GM18508 (cell line): ENCODE results near the gene ALKBH4.
"Not testable (repeated sequence)": the region's sequence is repeated elsewhere in the genome, so short reads cannot be mapped to it uniquely, and the experiment has no call there.

Experiments used
- ATAC-seq: cut with Tn5 transposase; IDR thresholded peaks from one replicate; pipeline ENCODE4 v1.9.1; 2021; ENCODE audit warnings: moderate number of reproducible peaks; ENCODE audit not compliant: insufficient read depth, unreplicated experiment

The ALKBH4 gene, protein sequence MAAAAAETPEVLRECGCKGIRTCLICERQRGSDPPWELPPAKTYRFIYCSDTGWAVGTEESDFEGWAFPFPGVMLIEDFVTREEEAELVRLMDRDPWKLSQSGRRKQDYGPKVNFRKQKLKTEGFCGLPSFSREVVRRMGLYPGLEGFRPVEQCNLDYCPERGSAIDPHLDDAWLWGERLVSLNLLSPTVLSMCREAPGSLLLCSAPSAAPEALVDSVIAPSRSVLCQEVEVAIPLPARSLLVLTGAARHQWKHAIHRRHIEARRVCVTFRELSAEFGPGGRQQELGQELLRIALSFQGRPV

DNA sequence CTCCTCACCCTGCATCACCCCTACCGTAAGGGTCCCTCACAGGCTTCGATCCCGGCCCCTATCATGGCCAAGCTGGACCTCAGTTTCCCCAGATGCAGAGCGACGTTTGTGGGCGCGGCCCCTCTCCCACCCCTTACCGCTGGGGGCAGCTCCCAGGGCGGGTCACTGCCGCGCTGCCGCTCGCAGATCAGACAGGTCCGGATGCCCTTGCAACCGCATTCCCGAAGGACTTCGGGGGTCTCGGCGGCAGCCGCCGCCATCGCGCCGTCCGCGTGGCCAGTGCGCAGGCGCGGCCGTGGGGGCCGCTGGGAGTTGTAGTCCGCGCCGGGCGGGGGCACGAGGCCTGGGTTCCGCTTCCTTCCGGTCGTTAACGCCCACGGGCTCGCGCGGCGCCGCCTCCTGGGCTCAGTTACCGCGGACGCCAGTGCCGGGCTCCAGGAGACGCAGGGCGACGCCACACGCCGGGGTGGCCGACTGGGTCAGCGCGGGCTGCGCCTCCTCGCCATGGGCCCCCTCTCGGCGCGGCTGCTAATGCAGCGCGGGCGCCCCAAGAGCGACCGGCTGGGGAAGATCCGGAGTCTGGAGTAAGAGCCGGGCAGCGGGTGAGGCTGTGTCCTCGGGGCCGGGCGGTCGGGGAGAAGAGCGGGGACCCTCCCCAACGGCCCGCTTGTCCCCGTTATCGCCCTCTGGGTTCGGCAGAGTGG lies at the start of gene ALKBH4, which contains the start of gene LRWD1:
TSS of gene ALKBH4 (minus strand) at position 287 of the 704 bp plus-strand sequence. CDS start at position 260, 27 bp downstream.
TSS of gene LRWD1 (plus strand) at position 408 of the 704 bp plus-strand sequence. CDS start at position 505, 97 bp downstream.
- ATAC-seq = peak; percentile 37

DNA sequence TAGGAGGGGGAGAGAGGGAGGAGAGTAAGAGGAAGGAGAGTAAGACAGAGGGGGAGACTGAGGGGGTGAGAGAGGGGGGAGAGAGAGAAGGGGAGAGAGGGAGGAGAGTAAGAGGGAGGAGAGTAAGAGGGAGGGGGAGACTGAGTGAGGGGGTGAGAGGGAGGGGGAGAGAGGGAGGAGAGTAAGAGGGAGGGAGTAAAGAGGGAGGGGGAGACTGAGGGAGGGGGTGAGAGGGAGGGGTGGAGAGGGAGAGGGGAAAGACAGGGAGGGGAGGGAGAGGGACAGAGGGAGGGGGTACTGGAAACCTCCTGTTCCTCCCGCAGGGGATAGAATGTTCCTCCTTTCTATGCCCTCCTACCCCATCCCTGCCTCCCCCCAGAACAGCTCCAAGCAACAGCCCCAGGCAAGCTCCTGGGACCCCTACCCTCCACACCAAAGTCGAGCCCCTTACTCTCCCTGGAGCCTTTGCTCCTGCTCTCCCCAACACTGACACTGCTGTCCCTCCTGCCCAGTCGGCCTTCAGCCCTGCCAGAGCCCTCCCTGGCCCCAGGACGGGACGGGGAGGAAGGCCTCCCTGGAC lies 48.1 kb upstream of the ALKBH4 start:
- ATAC-seq = not testable (repeated sequence)

GRCh38 chr7:102511860-102512522 lies 47.3 kb upstream of the ALKBH4 start:
- not testable (repeated sequence) for ATAC-seq

DNA sequence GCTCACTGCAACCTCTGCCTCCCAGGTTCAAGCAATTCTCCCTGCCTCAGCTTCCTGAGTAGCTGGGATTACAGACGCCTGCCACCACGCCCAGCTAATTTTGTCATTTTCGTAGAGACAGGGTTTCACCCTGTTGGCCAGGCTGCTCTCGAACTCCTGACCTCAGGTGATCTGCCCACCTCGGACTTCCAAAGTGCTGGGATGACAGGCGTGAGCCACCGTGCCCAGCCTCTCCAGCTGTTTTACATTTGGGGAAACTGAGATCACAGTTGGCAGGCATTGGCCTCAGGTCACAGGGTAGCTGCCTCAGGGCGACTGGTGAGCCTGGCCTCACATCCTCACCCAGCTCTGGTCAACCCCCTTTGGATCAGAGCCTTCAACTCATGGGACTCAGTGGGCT lies 45.9 kb upstream of the ALKBH4 start:
- ATAC-seq = not testable (repeated sequence)

DNA sequence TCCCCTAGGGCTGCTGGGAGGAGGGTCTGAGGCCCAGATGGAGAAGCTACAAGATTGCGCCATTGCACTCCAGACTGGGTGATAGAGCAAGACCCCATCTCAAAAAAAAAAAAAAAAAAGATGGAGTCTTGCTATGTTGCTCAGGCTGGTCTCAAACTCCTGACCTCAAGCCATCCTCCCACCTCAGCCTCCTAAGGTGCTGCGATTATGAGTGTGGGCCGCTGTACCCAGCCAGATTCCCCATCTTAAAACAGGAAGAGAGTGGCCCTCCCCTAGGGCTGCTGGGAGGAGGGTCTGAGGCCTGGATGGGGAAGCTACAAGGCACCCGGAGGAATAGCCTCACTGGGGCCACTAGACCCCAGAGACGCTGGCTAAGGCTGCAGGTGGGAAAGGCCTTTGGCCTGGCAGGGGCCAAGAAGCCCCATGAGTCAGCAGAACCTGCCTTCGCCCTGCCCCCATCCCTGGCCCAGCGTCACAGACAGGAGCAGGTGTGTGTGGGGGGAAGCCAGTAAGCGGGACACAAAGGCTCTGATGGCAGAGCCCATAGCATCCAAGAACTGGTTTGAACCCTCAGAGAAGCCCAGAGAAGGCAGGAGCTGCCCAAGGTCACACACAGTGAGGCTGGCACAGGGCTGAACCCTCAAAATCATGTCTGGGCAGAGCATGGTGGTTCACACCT lies 42.9 kb upstream of the ALKBH4 start:
- ATAC-seq = not testable (repeated sequence)

GRCh38 chr7:102505298-102506185 lies 40.9 kb upstream of the ALKBH4 start:
- ATAC-seq = not testable (repeated sequence)

DNA sequence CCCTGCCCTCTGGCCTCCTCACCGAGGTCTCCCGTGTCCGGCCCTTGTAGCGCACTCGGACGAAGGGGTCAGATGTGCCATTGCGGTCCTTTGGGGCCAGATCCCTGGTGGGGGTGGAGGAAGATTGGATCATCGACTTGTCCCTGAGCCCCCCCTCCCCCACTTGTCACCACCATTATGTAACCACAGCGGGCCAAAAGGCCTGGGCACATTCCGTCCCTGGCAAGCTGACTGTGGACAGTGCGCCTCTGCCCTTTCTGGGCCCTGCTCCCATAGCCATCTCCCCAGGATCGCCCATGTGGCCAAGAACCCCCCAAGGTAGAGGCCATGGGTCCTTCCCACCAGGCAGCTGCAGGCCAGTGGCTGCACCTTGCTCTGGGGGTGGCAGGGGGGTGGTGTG lies 38.5 kb upstream of the ALKBH4 start:
- not testable (repeated sequence) for ATAC-seq

- ATAC-seq = not testable (repeated sequence)
Observed at GRCh38 chr7:102498321-102498720, 33.7 kb upstream of the ALKBH4 start.

DNA sequence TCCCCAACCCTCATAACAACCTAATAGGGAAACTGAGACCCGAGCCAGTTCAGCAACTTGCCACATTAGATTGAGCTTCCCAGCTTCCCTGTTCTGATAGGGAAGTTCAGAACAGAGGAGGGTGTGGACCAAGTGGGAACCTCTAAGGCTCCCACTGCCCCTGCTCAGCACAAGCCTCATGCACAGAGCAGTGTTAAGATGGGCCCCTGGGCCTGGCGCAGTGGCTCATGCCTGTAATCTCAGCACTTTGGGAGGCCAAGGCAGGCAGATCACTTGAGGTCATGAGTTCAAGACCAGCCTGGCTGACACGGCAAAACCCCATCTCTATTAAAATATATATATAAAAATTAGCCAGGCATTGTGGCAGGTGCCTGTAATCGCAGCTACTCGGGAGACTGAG lies 32.6 kb upstream of the ALKBH4 start:
- not testable (repeated sequence) for ATAC-seq

GRCh38 chr7:102496861-102497260 lies 32.2 kb upstream of the ALKBH4 start:
- not testable (repeated sequence) for ATAC-seq

DNA sequence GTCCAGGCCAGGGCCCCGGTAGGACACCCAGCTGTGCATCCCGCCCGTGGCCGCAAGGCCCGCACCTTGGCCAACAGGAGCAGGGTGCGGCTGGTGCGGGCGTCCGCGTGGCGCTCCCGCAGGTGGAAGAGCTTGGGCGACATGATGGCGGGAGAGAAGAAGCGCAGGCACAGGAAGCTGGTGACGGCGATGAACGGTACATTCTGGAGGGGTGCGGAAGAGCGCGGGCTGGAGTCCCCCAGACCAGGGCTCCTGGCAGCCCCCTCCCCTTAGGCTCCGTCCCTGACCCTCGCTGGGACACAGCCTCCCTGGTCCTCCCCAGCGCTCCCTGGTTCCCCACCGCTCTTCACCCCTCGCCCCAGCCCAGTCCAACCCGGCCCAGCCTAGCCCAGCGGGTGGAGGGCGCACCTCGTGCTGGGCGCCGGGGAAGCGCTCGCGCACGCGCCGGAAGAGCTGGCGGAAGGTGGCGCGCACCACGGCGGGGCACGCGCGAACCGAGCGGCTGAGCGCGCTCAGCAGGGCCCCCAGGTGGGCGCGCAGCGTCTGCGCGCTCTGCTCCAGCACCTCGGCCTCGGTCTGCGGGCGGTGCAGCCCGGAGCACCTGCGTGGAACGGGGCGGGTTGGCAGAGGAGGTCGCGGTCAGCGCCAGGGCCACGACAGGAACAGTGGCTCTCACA lies 29.9 kb upstream of the ALKBH4 start:
- not testable (repeated sequence) for ATAC-seq

DNA sequence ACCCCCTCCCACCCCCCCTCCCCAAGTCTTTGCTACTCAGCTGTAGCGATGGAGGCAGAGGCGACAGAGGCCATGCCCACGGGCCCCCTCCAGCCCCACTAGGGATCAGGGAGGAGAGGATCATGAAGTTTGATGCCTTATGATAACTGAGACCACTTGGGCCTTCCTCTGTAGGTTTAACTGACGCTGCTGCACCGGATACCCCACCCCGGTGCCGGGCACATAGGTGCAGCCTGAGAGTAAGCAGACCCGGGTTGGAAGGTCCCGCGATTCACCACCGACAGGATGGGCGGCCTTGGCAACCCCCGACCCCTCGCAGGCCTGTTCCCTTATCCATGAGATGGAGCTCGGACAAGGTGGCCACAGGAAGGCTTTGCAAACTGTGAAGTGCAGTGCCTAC lies 29.4 kb upstream of the ALKBH4 start:
- ATAC-seq = not testable (repeated sequence)

DNA sequence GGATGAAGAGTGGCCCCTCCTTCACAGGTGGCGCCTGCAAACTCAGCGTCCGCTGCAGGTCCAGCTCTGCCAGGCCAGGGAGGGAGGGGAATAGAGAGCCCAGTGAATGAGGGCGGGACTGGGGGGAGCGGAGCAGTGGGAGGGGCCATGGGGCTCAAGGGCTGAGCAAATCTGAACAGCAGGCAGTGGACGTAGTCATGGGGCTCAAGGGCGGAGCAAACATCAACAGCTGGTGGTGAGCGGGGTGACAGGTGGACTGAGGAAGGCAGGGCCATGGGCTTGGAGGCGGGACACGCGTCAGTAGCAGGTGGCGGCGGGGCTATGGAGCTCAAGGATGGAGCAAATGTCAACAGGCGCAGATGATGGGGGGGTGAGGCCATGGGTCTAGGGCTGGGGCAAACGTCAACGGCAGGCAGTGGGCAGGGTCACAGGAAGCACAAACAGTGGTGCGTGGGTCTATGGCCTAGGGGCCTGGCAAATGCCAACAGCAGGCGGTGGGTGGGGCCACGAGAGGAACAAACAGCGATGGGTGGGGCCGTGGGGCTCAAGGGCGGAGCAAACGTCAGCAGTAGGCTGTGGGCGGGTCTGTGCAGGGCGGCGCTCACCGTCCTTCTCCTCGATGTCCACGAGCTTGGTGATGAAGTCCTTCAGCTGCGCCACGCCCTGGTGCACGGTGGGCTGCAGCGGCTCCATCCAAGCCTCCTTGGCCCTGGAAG lies 28.7 kb upstream of the ALKBH4 start:
- ATAC-seq = not testable (repeated sequence)

GRCh38 chr7:102490529-102491075 lies 25.9 kb upstream of the ALKBH4 start:
- ATAC-seq = not testable (repeated sequence)

DNA sequence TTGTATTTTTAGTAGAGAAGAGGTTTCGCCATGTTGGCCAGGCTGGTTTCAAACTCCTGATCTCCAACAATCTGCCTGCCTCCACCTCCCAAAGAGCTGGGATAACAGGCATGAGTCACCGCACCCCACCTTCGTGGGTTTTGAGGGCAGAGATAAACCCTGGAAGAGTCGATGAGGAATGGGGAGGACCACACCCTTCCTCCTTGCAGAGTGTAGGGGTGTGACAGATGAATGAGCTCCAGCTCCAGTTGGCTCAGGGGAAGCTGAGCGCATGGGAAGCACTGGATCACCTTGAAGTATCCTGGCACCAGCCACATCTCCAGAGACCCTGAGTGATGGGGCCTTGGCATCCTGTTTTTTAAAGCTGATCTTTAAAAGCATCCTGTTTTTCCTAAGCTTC lies 19.7 kb upstream of the ALKBH4 start:
- ATAC-seq = not testable (repeated sequence)

- not testable (repeated sequence) for ATAC-seq
Observed at GRCh38 chr7:102481962-102482361, 17.3 kb upstream of the ALKBH4 start.

DNA sequence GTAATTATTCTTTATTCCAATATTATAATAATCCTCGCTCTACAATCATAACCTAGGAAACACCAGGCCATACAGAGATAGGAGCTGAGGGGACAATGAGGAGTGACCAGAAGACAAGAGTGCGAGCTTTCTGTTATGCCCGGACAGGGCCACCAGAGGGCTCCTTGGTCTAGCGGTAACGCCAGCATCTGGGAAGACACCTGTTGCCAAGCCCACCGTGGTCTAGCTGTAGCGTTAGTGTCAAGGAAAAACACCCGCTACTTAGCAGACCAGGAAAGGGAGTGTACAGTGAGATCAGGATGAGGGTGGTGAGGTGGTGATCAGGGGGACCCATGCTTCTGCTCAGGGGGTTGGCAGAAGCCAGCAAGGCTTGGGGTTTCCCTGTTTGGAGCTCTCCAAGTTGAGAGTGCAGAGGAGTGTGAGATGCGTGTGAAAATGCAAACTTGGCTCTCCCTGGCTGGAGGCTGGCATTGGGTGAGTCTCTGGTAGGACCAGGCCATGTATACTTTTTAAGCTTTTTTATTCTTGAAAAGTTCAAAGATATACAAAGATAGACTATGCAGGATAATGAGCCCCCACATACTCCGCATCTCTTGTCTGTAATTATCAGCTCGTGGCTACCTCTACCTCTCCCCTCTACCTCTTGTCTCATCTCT lies 15.4 kb upstream of the ALKBH4 start:
- not testable (repeated sequence) for ATAC-seq
